GM18909 (cell line): ENCODE results near the gene CDY2B.
"Not testable (repeated sequence)": the region's sequence is repeated elsewhere in the genome, so short reads cannot be mapped to it uniquely, and the experiment has no call there.

Source experiments
- ATAC-seq: cut with Tn5 transposase; IDR thresholded peaks from one replicate; pipeline ENCODE4 v1.9.1; 2021; ENCODE audit warnings: mild to moderate bottlenecking; ENCODE audit not compliant: unreplicated experiment, poor library complexity

CDY2B gene

GRCh38 chrY:17880120-17880519 is at the start of gene CDY2B:
CDY2B (minus strand) TSS chrY:17880220; CDS start chrY:17879892, 328 bp downstream.
- ATAC-seq: not testable (repeated sequence)

- not testable (repeated sequence) for ATAC-seq
These were observed 28.0 kb upstream of the CDY2B start for GRCh38 chrY:17908009-17908408.

- ATAC-seq: not testable (repeated sequence)
These were observed 27.3 kb upstream of the CDY2B start for GRCh38 chrY:17907351-17907750.

DNA sequence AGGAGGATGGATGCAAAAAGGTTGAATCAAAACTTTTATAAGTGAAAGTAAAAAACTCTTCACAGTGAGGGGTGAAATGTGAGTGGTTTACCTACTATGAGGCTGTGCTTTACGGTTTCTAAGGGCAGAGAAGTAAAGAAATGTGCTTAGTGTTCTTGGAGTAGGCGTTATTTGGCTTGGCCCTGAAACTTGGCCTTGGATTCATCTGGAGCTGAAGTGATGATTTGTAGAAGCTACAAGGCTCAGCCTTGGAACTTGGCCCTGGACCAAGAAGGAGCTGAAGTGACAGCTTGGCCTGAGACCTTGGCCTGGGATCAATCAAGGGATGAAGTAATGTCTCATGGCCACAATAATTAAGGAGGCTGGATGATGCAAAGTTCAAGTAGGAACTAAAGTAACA is 1.7 kb upstream of the CDY2B start:
- not testable (repeated sequence) for ATAC-seq

- ATAC-seq: not testable (repeated sequence)
These were observed 3.3 kb downstream of the CDY2B start for GRCh38 chrY:17876767-17877166.

- not testable (repeated sequence) for ATAC-seq
These were observed 4.6 kb downstream of the CDY2B start for GRCh38 chrY:17875401-17875800.

DNA sequence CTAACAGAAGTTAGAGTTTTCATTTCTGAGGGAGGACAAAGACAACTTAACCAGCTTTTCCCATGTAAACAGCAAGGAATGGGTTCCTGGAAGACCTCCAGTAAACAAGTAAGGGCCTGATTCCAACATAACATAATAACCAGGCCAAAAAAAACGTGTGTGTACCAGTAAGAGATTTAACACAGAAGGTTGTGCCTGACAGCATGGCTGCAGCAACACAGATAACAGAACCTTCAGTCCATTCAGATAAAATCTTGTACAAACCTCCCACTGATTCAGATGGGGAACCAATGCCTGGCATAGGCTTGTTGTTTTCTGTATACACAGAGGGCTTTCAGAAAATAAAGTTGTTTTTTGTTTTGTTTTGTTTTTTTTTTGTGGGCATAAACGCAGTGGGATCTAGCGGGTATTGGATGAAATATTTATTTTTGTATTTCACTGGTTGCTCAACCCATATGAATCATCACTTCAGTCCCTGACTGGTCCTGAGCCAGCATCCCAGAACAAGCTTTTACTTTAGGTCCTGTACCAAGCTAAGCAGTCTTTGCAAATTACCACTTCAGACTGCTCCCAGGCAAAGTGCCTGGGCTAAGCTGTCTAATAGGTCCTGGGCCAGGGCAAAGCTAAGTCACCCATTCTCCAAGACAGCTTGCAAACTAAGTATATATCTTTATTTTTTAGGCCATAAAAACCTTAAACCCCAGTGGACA is 8.7 kb downstream of the CDY2B start:
- not testable (repeated sequence) for ATAC-seq

DNA sequence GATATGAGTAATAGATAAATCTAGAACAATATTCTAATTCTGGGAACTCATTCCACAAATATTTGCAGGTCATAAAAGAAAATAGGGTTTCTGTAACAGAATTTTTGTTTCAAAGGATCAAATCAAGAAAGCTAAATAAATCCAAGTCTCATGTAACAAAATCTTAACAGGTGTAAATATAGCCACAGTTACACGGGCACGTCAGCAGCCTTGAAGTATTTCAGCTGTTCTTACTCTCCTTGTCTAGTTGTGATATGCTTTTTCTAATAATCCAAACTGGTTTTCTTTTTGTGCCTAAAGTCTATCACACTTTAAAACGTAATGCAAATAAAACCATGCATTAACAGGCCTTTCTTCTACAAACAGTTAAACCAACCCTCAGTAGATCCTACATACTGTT is 9.3 kb downstream of the CDY2B start:
- ATAC-seq: not testable (repeated sequence)

DNA sequence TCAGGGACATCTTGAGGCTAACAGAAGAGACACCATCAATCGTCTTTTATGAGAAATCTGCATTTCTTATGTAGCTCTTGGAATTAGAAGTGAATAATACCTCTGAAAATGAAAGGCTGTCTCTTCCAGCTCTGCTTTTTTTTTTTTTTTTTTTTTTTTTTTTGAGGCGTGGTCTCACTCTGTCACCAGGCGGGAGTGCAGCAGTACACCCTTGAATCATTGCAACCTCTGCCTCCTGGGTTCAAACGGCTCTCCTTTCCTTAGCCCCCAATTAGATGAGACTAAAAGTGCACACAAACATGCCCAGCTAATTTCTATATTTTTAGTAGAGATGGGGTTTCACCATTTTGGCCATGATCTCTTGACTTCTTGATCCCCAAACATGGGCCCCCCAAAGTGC is 12.2 kb downstream of the CDY2B start:
- ATAC-seq: not testable (repeated sequence)

DNA sequence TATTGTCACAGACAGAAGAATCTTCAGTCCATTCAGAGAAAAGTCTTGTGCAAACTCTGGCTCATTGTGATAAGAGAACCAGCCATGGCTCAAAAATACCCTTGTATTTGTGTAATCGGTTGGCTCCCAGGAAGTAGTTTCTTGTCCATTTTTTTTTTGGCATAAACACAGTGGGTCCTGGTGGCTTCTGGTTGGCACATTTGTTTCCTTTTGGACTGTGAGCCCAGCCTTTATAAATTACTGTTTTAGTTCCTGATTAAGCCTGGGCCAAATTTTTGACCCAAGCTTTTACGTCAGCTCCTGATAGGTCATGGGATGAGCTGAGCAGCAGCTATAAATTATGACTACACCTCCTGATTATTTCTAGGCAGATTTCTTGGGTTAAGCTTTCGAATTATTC is 19.4 kb downstream of the CDY2B start:
- ATAC-seq: not testable (repeated sequence)

DNA sequence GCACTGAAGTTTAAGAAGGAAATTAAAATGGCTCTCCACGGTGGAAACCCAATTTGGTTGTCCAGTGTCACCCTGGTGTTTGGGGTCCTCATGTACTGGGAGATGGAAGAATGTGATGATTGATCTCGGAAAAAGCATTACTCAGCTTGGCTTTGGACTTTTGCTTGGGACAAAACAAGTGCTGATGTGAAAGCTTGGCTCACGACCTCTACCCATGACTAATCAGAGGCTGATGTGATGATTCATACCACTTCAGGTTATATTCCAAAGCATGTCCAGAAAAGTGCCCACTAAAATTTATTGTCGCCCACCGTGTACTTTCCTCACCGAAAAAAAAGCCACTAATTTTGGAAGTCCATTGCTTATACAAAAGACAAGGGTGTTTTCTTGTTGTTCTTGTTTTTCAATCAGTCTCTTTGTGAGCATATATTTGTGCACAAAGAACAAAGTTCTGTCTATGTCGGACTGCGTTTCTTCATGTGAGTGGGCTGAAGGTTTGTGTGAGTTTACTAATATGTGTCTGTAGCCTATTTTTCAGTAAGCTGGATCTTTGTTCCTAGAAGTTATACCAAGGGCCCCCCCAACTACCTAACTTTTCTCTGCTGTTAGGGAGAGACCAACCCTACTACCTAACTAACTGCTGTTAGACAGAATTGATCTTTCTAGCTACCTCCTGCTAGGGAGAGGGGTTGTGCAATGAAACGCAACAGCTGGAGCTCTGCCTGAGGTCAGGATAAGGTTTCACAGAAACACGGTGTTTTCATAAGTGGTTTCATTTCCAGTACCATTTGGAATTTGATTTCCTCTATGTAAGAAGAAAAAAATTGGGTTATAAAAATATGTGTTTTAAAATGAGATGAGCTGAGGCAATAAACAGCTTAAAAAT is 22.8 kb downstream of the CDY2B start:
- not testable (repeated sequence) for ATAC-seq

GRCh38 chrY:17856508-17856907 is 23.5 kb downstream of the CDY2B start:
- not testable (repeated sequence) for ATAC-seq

- not testable (repeated sequence) for ATAC-seq
These were observed 30.9 kb downstream of the CDY2B start for GRCh38 chrY:17849131-17849530.

- not testable (repeated sequence) for ATAC-seq
These were observed 47.9 kb downstream of the CDY2B start for GRCh38 chrY:17832149-17832548.
